ENCODE results near the gene ANKRD23. TPM values are rescaled to one million over a fixed set of nuclear protein-coding genes. Genes with fewer than 3 reads are reported as not detected.

The ANKRD23 gene
- total RNA-seq, 3 donors from 2014 or later = 3.2 to 5.1 (median 4.9) TPM

GRCh38 chr2:96841701-96842495 lies 1.9 kb downstream of the ANKRD23 start:
- H3K9me3 ChIP-seq = no peaks in the 10 kb centered on the region
- H3K36me3 ChIP-seq (ENCODE audit: low read depth) = no peaks in the 10 kb centered on the region
- ATAC-seq = no peak
- H3K4me3 ChIP-seq = no peak overlapping the region
- H3K4me1 ChIP-seq (ENCODE audit: low read depth) = peaks cover 11% of the 10 kb centered on the region
- no peak for TF ChIP-seq CTCF (IDR thresholded peaks at IDR 0.05)
- intact Hi-C loops (cut with DNase I, micrococcal nuclease) = no loop called here
- no peak for DNase-seq

- Histone ChIP-seq H3K9me3 (no peaks in the 10 kb centered on the region), H3K36me3 (ENCODE audit: low read depth) (no peaks in the 10 kb centered on the region), H3K4me1 (ENCODE audit: low read depth) (peaks cover 11% of the 10 kb centered on the region), H3K4me3 (no peak overlapping the region)
- no peak for ATAC-seq
- intact Hi-C loops (cut with DNase I, micrococcal nuclease) = no loop called here
- DNase-seq = peak in 1 of 3 donors; percentile 36
- no peak for TF ChIP-seq CTCF (IDR thresholded peaks at IDR 0.05)
These were observed 3.7 kb downstream of the ANKRD23 start for GRCh38 chr2:96839875-96840850.

- peaks cover 11% of the 10 kb centered on the region for H3K4me1 ChIP-seq (ENCODE audit: low read depth)
- intact Hi-C loops (cut with DNase I, micrococcal nuclease) = no loop called here
- peak; percentile 92 for ATAC-seq
- no peaks in the 10 kb centered on the region for H3K9me3 ChIP-seq
- no peak for TF ChIP-seq CTCF (IDR thresholded peaks at IDR 0.05)
- no peak overlapping the region for H3K4me3 ChIP-seq
- H3K36me3 ChIP-seq (ENCODE audit: low read depth) = no peaks in the 10 kb centered on the region
- DNase-seq = peak; percentile 86 to 91 (median 87)
These were observed 4.4 kb downstream of the ANKRD23 start for GRCh38 chr2:96839293-96839874.

GRCh38 chr2:96838345-96839292 lies 5.2 kb downstream of the ANKRD23 start:
- TF ChIP-seq CTCF (IDR thresholded peaks at IDR 0.05) = no peak
- no peak for DNase-seq
- intact Hi-C loops (cut with DNase I, micrococcal nuclease) = no loop called here

More at GRCh38 chr2:96838345-96839292, 5.2 kb downstream of the ANKRD23 start:
- peak; percentile 26 for ATAC-seq
- peaks cover 11% of the 10 kb centered on the region for H3K4me1 ChIP-seq (ENCODE audit: low read depth)
- no peak overlapping the region for H3K4me3 ChIP-seq
- H3K9me3 ChIP-seq = no peaks in the 10 kb centered on the region
- H3K36me3 ChIP-seq (ENCODE audit: low read depth) = no peaks in the 10 kb centered on the region
